ENCODE measurements around the gene PIK3CB. TPM values are rescaled to one million over a fixed set of nuclear protein-coding genes. Genes with fewer than 3 reads are reported as not detected.
"Not testable (repeated sequence)": the region's sequence is repeated elsewhere in the genome, so short reads cannot be mapped to it uniquely, and the experiment has no call there.

The PIK3CB gene
- total RNA-seq, 1 experiment from 2014 or later = 8.3 TPM

DNA sequence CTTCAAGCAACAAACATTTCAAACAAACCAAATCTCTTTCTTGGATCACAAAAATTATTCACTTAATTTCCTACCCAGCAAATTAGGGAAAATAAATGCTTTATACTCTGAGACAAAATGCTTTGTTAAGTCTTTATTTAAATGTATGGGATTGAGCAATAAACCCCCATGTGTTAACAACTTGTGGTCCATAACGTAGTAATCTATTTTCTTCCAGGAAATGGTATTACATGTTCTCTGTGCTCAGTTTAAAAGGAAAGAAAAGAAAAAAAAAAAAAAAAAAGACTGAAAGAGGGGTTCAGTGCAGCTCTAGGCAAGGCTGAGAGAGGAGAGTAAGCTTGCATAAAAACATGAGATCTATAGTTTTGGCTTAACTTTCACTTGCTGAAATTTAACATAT, 102.3 kb downstream of the PIK3CB start:
- Histone ChIP-seq H4K20me1 (ENCODE audit: low read length) (no peaks in the 10 kb centered on the region), H3F3A (ENCODE audit: low read length, unreplicated experiment) (no peaks in the 10 kb centered on the region), H3K9me2 (replicated peaks; ENCODE audit: low read length) (no peaks in the 10 kb centered on the region), H3K9ac (ENCODE audit: low read length) (no peak overlapping the region), H3K4me1 (ENCODE audit: insufficient read depth, low read length) (no peaks in the 10 kb centered on the region), H2AFZ (ENCODE audit: low read length) (no peak overlapping the region), H3K4me2 (ENCODE audit: low read length) (no peak overlapping the region), H3K9me3 (ENCODE audit: low read length) (no peaks in the 10 kb centered on the region), H3K27ac (ENCODE audit: low read length) (no peak overlapping the region), H3K4me3 (ENCODE audit: low read length) (no peak overlapping the region), H3K79me2 (ENCODE audit: low read length) (no peaks in the 10 kb centered on the region), H3K27me3 (ENCODE audit: low read length) (no peaks in the 10 kb centered on the region), H3K36me3 (ENCODE audit: low read depth, low read length) (no peaks in the 10 kb centered on the region)
- POLR2A ChIA-PET (ENCODE audit: unreplicated experiment) = no interaction called here
- DNase-seq (no peak), ATAC-seq (no peak)
- TF ChIP-seq, protein P1, sequence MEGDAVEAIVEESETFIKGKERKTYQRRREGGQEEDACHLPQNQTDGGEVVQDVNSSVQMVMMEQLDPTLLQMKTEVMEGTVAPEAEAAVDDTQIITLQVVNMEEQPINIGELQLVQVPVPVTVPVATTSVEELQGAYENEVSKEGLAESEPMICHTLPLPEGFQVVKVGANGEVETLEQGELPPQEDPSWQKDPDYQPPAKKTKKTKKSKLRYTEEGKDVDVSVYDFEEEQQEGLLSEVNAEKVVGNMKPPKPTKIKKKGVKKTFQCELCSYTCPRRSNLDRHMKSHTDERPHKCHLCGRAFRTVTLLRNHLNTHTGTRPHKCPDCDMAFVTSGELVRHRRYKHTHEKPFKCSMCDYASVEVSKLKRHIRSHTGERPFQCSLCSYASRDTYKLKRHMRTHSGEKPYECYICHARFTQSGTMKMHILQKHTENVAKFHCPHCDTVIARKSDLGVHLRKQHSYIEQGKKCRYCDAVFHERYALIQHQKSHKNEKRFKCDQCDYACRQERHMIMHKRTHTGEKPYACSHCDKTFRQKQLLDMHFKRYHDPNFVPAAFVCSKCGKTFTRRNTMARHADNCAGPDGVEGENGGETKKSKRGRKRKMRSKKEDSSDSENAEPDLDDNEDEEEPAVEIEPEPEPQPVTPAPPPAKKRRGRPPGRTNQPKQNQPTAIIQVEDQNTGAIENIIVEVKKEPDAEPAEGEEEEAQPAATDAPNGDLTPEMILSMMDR (conservative IDR thresholded peaks at IDR 0.05; ENCODE audit: low read depth, low read length) = no peak
- TF ChIP-seq EZH2phosphoT487 (IDR thresholded peaks at IDR 0.05; ENCODE audit: borderline replicate concordance, low read length) = no peak
- no peak for TF ChIP-seq EZH2 (IDR thresholded peaks at IDR 0.05; ENCODE audit: low read length, unreplicated experiment)
- intact Hi-C loops (cut with micrococcal nuclease) = no loop called here
- CTCF ChIA-PET = no interaction called here
- no TSS peak for BruUV-seq (replicated peaks)

- no peaks in the 10 kb centered on the region for H3K79me2 ChIP-seq (ENCODE audit: low read length)
- H3K9ac ChIP-seq (ENCODE audit: low read length) = no peak overlapping the region
- no peaks in the 10 kb centered on the region for H4K20me1 ChIP-seq (ENCODE audit: low read length)
- no peaks in the 10 kb centered on the region for H3K27me3 ChIP-seq (ENCODE audit: low read length)
- no peaks in the 10 kb centered on the region for H3K4me1 ChIP-seq (ENCODE audit: insufficient read depth, low read length)
- TF ChIP-seq, protein P1 (conservative IDR thresholded peaks at IDR 0.05; ENCODE audit: low read depth, low read length) = no peak
- TF ChIP-seq EZH2 (IDR thresholded peaks at IDR 0.05; ENCODE audit: low read length, unreplicated experiment) = no peak
- H3K9me2 ChIP-seq (replicated peaks; ENCODE audit: low read length) = no peaks in the 10 kb centered on the region
- no peak overlapping the region for H3K4me2 ChIP-seq (ENCODE audit: low read length)
- ChIA-PET CTCF (no interaction called here), POLR2A (ENCODE audit: unreplicated experiment) (no interaction called here)
- DNase-seq = no peak
- H3K36me3 ChIP-seq (ENCODE audit: low read depth, low read length) = no peaks in the 10 kb centered on the region
- ATAC-seq = no peak
- H3F3A ChIP-seq (ENCODE audit: low read length, unreplicated experiment) = no peaks in the 10 kb centered on the region
- BruUV-seq (replicated peaks) = no TSS peak
- H2AFZ ChIP-seq (ENCODE audit: low read length) = no peak overlapping the region
- H3K4me3 ChIP-seq (ENCODE audit: low read length) = no peak overlapping the region
- intact Hi-C loops (cut with micrococcal nuclease) = no loop called here
- H3K27ac ChIP-seq (ENCODE audit: low read length) = no peak overlapping the region
- H3K9me3 ChIP-seq (ENCODE audit: low read length) = no peaks in the 10 kb centered on the region
These were observed 107.6 kb downstream of the PIK3CB start for GRCh38 chr3:138726946-138727730.

DNA sequence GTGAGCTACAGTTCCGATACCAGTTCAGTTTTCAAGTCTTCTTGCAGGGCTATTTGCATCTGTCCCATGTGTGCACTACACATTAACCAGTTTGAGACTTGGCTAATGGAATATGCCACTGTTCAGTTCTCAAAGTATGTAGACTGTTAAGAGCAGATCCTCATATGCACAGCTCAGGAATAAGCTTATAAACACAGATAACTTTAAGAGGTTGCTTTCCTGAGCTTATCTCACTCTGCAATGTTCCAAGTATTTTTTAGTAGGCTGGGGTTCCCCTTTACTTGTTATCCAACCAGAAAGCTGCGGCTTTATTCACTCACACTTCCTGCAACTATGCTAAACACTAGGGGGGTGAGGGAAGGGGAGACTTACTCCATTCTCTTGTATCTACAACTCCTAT, 108.7 kb downstream of the PIK3CB start:
- H3K4me1 ChIP-seq (ENCODE audit: insufficient read depth, low read length); H3K27ac ChIP-seq (ENCODE audit: low read length); H4K20me1 ChIP-seq (ENCODE audit: low read length); intact Hi-C loops (cut with micrococcal nuclease); BruUV-seq (replicated peaks); H3K9me2 ChIP-seq (replicated peaks; ENCODE audit: low read length); H3K4me2 ChIP-seq (ENCODE audit: low read length); H3F3A ChIP-seq (ENCODE audit: low read length, unreplicated experiment); DNase-seq; CTCF ChIA-PET; H3K79me2 ChIP-seq (ENCODE audit: low read length); H3K9me3 ChIP-seq (ENCODE audit: low read length); H3K4me3 ChIP-seq (ENCODE audit: low read length); H3K9ac ChIP-seq (ENCODE audit: low read length); H3K27me3 ChIP-seq (ENCODE audit: low read length); H3K36me3 ChIP-seq (ENCODE audit: low read depth, low read length); POLR2A ChIA-PET (ENCODE audit: unreplicated experiment); H2AFZ ChIP-seq (ENCODE audit: low read length); ATAC-seq: not testable (repeated sequence)

Measured in PC-3 (cell line).